ENCODE measurements around the gene GNAL.
"Not testable (repeated sequence)": the region's sequence is repeated elsewhere in the genome, so short reads cannot be mapped to it uniquely, and the experiment has no call there.

The GNAL gene

GRCh38 chr18:11884396-11885030 is 195.4 kb downstream of the GNAL start:
- DNase-seq, result no peak

GRCh38 chr18:11885278-11885947 is 196.3 kb downstream of the GNAL start:
- no peak for DNase-seq

- no peak for DNase-seq
Measured at GRCh38 chr18:11886577-11887110, 197.6 kb downstream of the GNAL start.

- DNase-seq, result no peak
Measured at GRCh38 chr18:11887328-11888128, 198.5 kb downstream of the GNAL start.

GRCh38 chr18:11888726-11889125 is 199.7 kb downstream of the GNAL start:
- DNase-seq, result no peak

- no peak for DNase-seq
Measured at GRCh38 chr18:11889284-11889683, 200.2 kb downstream of the GNAL start.

GRCh38 chr18:11891737-11892136 is 202.7 kb downstream of the GNAL start:
- no peak for DNase-seq

- DNase-seq, result not testable (repeated sequence)
Measured at GRCh38 chr18:11892438-11892837, 203.4 kb downstream of the GNAL start.

GRCh38 chr18:11897781-11898180 is 208.7 kb downstream of the GNAL start:
- no peak for DNase-seq

GRCh38 chr18:11899063-11899462 is 210.0 kb downstream of the GNAL start:
- no peak for DNase-seq

GRCh38 chr18:11901826-11902438 is 212.9 kb downstream of the GNAL start:
- DNase-seq, result no peak

GRCh38 chr18:11902522-11903292 is 213.6 kb downstream of the GNAL start:
- DNase-seq, result no peak

- DNase-seq, result no peak
Measured at GRCh38 chr18:11905613-11906012, 216.5 kb downstream of the GNAL start.

- no peak for DNase-seq
Measured at GRCh38 chr18:11906176-11906575, 217.1 kb downstream of the GNAL start.

GRCh38 chr18:11906926-11907874 is 218.1 kb downstream of the GNAL start:
- no peak for DNase-seq

- DNase-seq, result peak; percentile 98
Measured at GRCh38 chr18:11908182-11909060, 219.4 kb downstream of the GNAL start, which contains the start of gene MPPE1. MPPE1 (minus strand) TSS chr18:11908317; CDS start chr18:11897264, 11,053 bp downstream.

GRCh38 chr18:11909061-11909455 is 220.0 kb downstream of the GNAL start:
- no peak for DNase-seq

GRCh38 chr18:11909591-11910026 is 220.5 kb downstream of the GNAL start:
- peak; percentile 21 for DNase-seq

GRCh38 chr18:11916880-11917279 is 227.8 kb downstream of the GNAL start:
- not testable (repeated sequence) for DNase-seq

- not testable (repeated sequence) for DNase-seq
Measured at GRCh38 chr18:11919522-11919921, 230.5 kb downstream of the GNAL start.

All from retina (tissue), 1 donor.